ENCODE measurements around the gene CES5A.
"Not testable (repeated sequence)": the region's sequence is repeated elsewhere in the genome, so short reads cannot be mapped to it uniquely, and the experiment has no call there.

CES5A gene

GRCh38 chr16:55875273-55875672 lies at the start of gene CES5A:
CES5A (minus strand) TSS chr16:55875373; CDS start chr16:55875221, 152 bp downstream.
- DNase-seq (ENCODE audit: low read depth in 4 of 4, low spot score in 1 of 4), result no peak

- DNase-seq (ENCODE audit: low read depth in 4 of 4, low spot score in 1 of 4), result no peak
Measured at GRCh38 chr16:55922662-55923061, 47.5 kb upstream of the CES5A start.

- DNase-seq (ENCODE audit: low read depth in 4 of 4, low spot score in 1 of 4), result no peak
Measured at GRCh38 chr16:55917373-55918160, 42.4 kb upstream of the CES5A start.

GRCh38 chr16:55915096-55915827 lies 40.1 kb upstream of the CES5A start:
- DNase-seq (ENCODE audit: low read depth in 4 of 4, low spot score in 1 of 4), result no peak

GRCh38 chr16:55914383-55914782 lies 39.2 kb upstream of the CES5A start:
- DNase-seq (ENCODE audit: low read depth in 4 of 4, low spot score in 1 of 4), result no peak

GRCh38 chr16:55913716-55914115 lies 38.5 kb upstream of the CES5A start:
- no peak for DNase-seq (ENCODE audit: low read depth in 4 of 4, low spot score in 1 of 4)

- not testable (repeated sequence) for DNase-seq (ENCODE audit: low read depth in 4 of 4, low spot score in 1 of 4)
Measured at GRCh38 chr16:55913121-55913520, 37.9 kb upstream of the CES5A start.

- no peak for DNase-seq (ENCODE audit: low read depth in 4 of 4, low spot score in 1 of 4)
Measured at GRCh38 chr16:55912022-55912421, 36.8 kb upstream of the CES5A start.

- DNase-seq (ENCODE audit: low read depth in 4 of 4, low spot score in 1 of 4), result no peak
Measured at GRCh38 chr16:55911616-55912015, 36.4 kb upstream of the CES5A start.

GRCh38 chr16:55909876-55910275 lies 34.7 kb upstream of the CES5A start:
- DNase-seq (ENCODE audit: low read depth in 4 of 4, low spot score in 1 of 4), result no peak

GRCh38 chr16:55908641-55909040 lies 33.5 kb upstream of the CES5A start:
- no peak for DNase-seq (ENCODE audit: low read depth in 4 of 4, low spot score in 1 of 4)

- DNase-seq (ENCODE audit: low read depth in 4 of 4, low spot score in 1 of 4), result no peak
Measured at GRCh38 chr16:55907661-55908060, 32.5 kb upstream of the CES5A start.

- DNase-seq (ENCODE audit: low read depth in 4 of 4, low spot score in 1 of 4), result no peak
Measured at GRCh38 chr16:55906123-55906522, 30.9 kb upstream of the CES5A start.

- DNase-seq (ENCODE audit: low read depth in 4 of 4, low spot score in 1 of 4), result no peak
Measured at GRCh38 chr16:55905651-55906050, 30.5 kb upstream of the CES5A start.

GRCh38 chr16:55901566-55902217 lies 26.5 kb upstream of the CES5A start:
- DNase-seq (ENCODE audit: low read depth in 4 of 4, low spot score in 1 of 4), result no peak

GRCh38 chr16:55900616-55901393 lies 25.6 kb upstream of the CES5A start:
- peak in 1 of 4 experiments; percentile 1 for DNase-seq (ENCODE audit: low read depth in 4 of 4, low spot score in 1 of 4)

GRCh38 chr16:55899857-55900256 lies 24.7 kb upstream of the CES5A start:
- DNase-seq (ENCODE audit: low read depth in 4 of 4, low spot score in 1 of 4), result no peak

- DNase-seq (ENCODE audit: low read depth in 4 of 4, low spot score in 1 of 4), result no peak
Measured at GRCh38 chr16:55898592-55898991, 23.4 kb upstream of the CES5A start.

- no peak for DNase-seq (ENCODE audit: low read depth in 4 of 4, low spot score in 1 of 4)
Measured at GRCh38 chr16:55892821-55893220, 17.6 kb upstream of the CES5A start.

GRCh38 chr16:55889518-55889917 lies 14.3 kb upstream of the CES5A start:
- DNase-seq (ENCODE audit: low read depth in 4 of 4, low spot score in 1 of 4), result no peak

GRCh38 chr16:55888546-55888945 lies 13.4 kb upstream of the CES5A start:
- DNase-seq (ENCODE audit: low read depth in 4 of 4, low spot score in 1 of 4), result no peak

All from stimulated activated CD4-positive, alpha-beta T cell treated with anti-CD3 and anti-CD28 coated beads, Interleukin-1b, Interleukin-23, amount 100 ng/mL, for 24 hours (primary cell).